ENCODE measurements around the gene ASS1.

DNA sequence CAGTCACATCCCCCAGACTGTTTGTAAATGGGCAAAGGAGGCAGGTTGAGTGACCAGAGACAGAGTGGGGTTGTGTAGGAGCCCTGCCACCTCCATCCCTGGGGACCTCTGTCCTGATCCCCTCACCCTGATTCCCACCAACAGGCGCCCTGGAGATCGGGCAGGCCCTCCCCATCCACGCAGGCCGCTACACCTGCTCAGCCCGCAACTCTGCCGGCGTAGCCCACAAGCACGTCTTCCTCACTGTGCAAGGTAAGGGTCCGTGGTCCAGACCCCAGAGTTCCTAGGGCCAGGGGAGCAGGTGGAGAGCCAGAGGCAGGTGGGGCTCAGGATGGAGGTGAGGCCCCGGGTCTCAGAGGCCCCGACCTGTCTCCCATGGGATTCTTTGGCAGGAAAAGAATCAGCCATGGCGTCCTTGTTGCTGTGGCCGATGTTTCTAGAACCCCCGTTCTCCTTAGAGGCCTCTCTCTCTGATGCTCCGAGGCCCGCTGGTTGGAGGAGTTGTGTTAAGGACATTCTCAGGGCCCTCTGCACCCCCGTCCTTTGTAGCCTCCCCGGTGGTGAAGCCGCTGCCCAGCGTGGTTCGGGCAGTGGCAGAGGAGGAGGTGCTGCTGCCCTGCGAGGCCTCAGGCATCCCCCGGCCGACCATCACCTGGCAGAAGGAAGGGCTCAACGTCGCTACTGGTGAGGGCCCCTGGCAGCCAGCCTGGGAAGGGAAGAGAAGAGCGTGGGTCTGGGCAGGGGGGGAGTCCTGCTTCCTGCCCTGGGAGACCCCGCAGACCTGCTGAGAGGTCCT lies 41.9 kb upstream of the ASS1 start:
- TF ChIP-seq, protein P1, sequence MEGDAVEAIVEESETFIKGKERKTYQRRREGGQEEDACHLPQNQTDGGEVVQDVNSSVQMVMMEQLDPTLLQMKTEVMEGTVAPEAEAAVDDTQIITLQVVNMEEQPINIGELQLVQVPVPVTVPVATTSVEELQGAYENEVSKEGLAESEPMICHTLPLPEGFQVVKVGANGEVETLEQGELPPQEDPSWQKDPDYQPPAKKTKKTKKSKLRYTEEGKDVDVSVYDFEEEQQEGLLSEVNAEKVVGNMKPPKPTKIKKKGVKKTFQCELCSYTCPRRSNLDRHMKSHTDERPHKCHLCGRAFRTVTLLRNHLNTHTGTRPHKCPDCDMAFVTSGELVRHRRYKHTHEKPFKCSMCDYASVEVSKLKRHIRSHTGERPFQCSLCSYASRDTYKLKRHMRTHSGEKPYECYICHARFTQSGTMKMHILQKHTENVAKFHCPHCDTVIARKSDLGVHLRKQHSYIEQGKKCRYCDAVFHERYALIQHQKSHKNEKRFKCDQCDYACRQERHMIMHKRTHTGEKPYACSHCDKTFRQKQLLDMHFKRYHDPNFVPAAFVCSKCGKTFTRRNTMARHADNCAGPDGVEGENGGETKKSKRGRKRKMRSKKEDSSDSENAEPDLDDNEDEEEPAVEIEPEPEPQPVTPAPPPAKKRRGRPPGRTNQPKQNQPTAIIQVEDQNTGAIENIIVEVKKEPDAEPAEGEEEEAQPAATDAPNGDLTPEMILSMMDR (conservative IDR thresholded peaks at IDR 0.05; ENCODE audit: low read depth, low read length): no peak
- TF ChIP-seq EZH2 (IDR thresholded peaks at IDR 0.05; ENCODE audit: low read length, unreplicated experiment): no peak
